GM12875 (cell line): ENCODE data around the gene KCTD6.

ENCODE experiments used
- H3K4me3 ChIP-seq: one replicate; pipeline ENCODE4 v1.5.1; 2011; ENCODE audit warnings: low read depth, low read length, control low read depth
- TF ChIP-seq, protein P1 (sequence below): IDR thresholded peaks from 2 replicates; pipeline ENCODE4 v1.5.1; 2011; ENCODE audit warnings: low read depth, mild to moderate bottlenecking, control low read depth, inconsistent platforms, low read length, moderate library complexity, borderline replicate concordance; ENCODE audit not compliant: insufficient read depth

Gene KCTD6

DNA sequence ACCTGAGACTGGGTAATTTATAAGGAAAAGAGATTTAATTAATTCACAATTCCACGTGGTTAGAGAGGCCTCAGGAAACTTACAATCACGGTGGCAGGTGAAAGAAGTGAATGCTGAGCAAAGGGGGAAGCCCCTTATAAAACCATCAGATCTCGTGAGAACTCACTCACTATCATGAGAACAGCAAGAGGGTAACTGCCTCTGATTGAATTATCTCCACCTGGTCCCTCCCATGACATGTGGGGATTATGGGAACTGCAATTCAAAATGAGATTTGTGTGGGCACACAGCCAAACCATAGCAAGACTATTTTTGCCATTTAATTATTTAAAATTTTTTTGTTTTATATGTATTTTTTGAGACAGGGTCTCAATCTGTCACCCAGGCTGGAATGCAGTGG lies 27.0 kb upstream of the KCTD6 start:
- no peak overlapping the region for H3K4me3 ChIP-seq
- TF ChIP-seq, protein P1, sequence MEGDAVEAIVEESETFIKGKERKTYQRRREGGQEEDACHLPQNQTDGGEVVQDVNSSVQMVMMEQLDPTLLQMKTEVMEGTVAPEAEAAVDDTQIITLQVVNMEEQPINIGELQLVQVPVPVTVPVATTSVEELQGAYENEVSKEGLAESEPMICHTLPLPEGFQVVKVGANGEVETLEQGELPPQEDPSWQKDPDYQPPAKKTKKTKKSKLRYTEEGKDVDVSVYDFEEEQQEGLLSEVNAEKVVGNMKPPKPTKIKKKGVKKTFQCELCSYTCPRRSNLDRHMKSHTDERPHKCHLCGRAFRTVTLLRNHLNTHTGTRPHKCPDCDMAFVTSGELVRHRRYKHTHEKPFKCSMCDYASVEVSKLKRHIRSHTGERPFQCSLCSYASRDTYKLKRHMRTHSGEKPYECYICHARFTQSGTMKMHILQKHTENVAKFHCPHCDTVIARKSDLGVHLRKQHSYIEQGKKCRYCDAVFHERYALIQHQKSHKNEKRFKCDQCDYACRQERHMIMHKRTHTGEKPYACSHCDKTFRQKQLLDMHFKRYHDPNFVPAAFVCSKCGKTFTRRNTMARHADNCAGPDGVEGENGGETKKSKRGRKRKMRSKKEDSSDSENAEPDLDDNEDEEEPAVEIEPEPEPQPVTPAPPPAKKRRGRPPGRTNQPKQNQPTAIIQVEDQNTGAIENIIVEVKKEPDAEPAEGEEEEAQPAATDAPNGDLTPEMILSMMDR: no peak

DNA sequence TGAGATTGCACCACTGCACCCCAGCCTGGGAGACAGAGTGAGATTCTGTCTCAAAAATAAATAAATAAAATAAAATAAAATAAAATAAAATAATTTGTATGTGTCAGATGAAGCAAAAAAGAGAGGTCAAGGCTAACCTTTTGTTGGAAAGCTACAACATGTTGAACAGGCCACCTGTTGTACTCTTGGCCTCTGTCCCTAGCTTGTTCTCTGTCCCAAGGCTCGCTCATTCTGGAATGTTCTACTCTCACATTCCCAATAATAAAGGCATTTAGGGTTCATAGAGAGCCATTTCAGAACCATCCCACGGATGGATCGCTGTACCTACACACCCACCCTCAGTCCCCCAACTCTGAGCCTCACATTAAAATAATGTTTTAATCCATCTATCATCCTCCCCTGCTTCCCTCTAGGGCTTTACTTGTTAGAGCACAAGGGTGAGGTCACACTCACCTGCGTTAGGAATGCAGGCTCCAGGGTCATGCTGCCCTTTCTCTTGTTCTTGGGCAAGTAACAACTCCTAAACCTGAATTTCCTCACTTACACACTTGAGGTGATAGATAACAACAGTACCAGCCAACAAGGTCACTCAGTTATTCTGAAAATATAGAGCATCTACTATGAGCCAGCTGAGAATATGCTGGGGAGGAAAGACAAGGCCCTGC lies 24.9 kb upstream of the KCTD6 start:
- no peak overlapping the region for H3K4me3 ChIP-seq
- TF ChIP-seq, protein P1: no peak

- TF ChIP-seq, protein P1: no peak
- H3K4me3 ChIP-seq: no peak overlapping the region
Observed at GRCh38 chr3:58469096-58469495, 22.8 kb upstream of the KCTD6 start.

DNA sequence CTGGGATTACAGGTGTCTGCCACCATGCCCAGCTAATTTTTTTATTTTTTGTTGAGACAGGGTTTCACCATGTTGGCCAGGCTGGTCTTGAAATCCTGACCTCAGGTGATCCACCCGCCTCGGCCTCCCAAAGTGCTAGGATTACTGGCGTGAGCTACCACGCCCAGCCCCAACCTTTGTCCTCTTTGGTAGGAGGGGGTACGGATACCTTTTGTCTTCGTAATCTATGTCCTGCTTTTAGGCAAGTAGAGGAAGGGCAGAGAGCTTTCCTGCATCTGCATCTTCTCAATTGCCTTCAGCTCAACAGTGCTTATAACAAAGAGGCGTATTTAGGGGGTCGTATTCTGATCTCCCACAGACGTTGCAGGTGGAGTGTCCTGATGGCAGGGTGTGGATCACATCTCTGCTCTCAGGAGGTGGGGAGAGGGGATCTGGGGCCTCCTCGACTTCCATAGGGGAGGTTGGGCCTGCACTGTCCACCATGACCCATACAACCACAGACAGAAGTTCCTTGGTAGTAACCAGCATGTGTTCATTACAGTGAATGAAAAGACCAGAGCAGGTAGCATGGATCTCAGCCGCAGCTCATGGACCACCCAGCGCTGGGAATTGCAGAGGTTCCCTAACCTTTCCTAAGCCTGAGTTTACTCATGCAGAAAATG lies 21.4 kb upstream of the KCTD6 start:
- TF ChIP-seq, protein P1: no peak
- H3K4me3 ChIP-seq: no peak overlapping the region

DNA sequence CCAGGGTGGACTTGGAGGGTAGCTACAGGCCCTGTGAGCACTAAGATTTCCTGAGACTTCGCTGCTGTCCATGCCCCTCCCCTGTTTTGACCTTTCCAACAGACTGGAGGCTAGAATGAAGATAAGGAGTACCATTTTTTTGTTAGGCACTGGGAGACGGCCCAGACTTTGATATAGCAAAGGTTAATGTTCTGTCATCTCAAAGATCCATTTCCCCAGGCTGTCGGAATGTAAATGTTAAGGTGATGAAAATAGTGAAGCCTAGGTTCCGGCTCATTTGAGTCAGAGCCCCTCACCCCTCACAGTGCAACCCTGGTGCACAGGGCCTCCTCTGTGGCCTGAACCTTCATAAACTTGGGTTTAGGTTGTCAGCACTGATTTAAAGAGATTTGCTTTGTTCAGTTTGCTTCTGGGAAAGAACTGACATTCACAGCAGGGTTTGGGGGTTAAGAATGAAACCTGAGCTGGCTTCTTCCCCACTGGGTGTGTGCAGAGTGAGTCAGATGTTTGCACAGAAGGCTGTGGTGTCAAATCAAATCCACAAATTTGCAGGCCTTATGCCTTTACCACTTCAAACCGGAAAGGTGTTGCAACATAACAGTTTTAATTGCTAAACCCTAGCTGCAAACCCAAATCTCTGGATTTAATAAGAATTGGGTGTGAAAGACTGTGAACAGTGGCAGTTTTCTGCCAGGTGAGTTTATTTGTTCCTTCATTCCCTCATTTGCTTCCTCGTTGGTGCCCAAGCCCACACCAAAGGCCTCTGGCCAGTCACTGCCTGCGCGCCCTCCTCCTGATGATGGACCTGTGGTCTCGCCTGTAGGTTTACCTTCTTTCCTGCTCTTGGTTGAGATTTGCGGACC lies 20.6 kb upstream of the KCTD6 start:
- no peak overlapping the region for H3K4me3 ChIP-seq
- TF ChIP-seq, protein P1: no peak

DNA sequence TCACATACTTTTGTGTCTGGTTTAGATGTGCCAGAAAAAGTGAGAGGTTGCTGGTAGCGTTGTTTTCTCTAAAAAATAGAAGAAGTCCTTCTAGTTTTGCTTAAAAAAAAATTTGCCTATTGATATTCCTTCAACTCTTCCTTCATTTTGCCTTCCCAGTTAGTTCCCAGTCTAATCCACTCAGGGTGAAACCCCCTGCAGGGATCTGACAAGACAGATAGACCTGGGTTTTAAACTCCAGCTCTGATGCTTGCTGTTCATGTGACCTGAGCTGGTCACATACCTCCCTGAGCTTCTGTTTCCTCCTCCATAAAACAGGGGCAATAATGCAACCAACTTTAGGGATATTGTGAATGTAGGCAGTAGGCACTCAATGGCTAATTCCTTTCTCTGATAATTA lies 18.6 kb upstream of the KCTD6 start:
- TF ChIP-seq, protein P1: no peak
- no peak overlapping the region for H3K4me3 ChIP-seq
